ENCODE results near the gene MSI2. TPM values are rescaled to one million over a fixed set of nuclear protein-coding genes. Genes with fewer than 3 reads are reported as not detected.
A peak's percentile ranks its signal among the peaks of the same experiment; 100 is the strongest.

The MSI2 gene
- total and polyA plus RNA-seq, 8 donors, result 35.0 to 49.5 (median 47.5) TPM

DNA sequence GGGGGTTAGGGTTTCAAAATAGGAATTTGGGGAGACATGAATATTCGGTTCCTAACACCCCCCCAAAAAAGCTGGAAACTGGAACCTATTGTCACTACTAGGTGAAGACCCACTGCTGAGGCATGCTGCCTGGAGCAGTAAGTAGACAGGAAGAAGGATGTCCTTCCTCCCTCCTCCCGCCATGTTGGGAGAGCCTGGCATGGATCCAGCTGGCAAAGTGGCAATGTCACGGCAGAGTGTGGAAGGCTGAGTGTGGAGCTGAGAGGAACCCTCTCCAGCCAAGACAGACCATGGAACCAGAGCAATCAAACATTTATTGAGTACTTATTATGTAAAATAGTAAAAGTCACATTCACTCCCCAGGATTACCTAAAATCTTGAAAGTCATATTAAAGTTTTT is 439.7 kb downstream of the MSI2 start:
- Histone ChIP-seq H3K4me1 (peaks cover 0 to 3% of the 10 kb centered on the region in 2 donors), H3K27ac (no peak overlapping the region), H3K36me3 (no peaks in the 10 kb centered on the region), H3K4me3 (no peak overlapping the region), H3K27me3 (no peaks in the 10 kb centered on the region), H3K9me3 (no peaks in the 10 kb centered on the region)
- DNase-seq (no peak), ATAC-seq (no peak)
- TF ChIP-seq, protein P1, sequence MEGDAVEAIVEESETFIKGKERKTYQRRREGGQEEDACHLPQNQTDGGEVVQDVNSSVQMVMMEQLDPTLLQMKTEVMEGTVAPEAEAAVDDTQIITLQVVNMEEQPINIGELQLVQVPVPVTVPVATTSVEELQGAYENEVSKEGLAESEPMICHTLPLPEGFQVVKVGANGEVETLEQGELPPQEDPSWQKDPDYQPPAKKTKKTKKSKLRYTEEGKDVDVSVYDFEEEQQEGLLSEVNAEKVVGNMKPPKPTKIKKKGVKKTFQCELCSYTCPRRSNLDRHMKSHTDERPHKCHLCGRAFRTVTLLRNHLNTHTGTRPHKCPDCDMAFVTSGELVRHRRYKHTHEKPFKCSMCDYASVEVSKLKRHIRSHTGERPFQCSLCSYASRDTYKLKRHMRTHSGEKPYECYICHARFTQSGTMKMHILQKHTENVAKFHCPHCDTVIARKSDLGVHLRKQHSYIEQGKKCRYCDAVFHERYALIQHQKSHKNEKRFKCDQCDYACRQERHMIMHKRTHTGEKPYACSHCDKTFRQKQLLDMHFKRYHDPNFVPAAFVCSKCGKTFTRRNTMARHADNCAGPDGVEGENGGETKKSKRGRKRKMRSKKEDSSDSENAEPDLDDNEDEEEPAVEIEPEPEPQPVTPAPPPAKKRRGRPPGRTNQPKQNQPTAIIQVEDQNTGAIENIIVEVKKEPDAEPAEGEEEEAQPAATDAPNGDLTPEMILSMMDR (IDR thresholded peaks at IDR 0.05), result no peak
- intact Hi-C loops (cut with DNase I), result no loop called here

DNA sequence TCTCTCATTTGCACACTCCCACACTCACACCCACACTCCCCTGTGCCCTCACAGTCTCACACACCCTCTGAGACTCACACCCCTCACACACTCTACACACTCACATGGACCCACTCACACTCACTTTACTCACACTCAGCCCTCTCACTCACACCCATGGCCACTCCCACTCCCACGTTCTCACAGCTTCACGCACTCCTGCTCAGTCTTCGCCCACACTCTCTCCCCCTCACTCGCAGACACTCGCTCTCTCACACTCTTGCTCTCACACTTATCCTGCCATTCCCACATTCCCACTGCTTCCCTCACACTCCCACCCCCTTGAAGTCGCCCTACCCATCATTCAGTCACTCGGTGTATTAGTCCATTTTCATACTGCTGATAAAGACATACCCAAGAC is 440.9 kb downstream of the MSI2 start:
- ATAC-seq (no peak), DNase-seq (no peak)
- H3K36me3 ChIP-seq, result no peaks in the 10 kb centered on the region
- no peak overlapping the region for H3K4me3 ChIP-seq
- no peaks in the 10 kb centered on the region for H3K27me3 ChIP-seq
- peaks cover 0 to 3% of the 10 kb centered on the region in 2 donors for H3K4me1 ChIP-seq
- no peak overlapping the region for H3K27ac ChIP-seq
- intact Hi-C loops (cut with DNase I), result no loop called here
- TF ChIP-seq, protein P1 (IDR thresholded peaks at IDR 0.05), result no peak
- no peaks in the 10 kb centered on the region for H3K9me3 ChIP-seq

DNA sequence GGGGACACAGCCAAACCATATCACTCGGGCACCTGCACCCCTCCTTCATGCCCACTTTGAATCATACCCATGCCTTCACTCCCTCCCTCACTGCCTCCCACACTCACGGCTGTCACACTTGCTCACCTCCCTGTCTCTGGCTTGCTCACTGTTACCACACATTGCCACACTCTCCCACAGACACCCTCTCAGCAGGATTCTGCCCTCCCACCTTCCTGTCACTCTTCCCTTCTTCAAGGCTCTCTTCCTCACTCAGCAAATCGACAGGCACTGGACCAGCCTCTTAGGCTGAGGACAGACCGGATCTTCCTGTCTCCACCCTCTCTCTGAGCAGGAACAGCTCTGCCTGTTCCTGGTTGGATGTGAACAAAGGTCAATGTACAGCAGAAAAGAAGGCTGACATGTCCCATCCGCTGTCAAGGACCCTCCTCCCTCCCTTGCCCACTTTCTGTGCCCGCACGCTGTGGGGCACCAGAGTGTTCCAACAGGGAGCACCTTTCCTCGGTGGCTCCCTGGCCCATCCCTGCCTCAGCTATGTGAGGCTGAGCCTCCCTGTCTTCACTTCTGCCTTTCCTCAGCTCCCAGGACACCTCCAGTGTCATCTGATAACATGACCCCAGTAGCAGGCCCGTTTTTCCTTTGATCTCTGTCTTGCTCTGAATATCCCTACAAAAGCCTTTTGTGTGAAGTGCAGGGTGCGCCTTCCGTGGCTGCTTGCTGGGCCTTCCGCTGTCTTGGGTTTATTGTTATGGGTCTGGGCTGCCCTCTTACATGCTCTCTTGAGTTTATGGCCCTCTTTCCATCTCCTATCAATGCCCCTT is 441.8 kb downstream of the MSI2 start:
- no peak for ATAC-seq

GRCh38 chr17:57699751-57700219 is 443.5 kb downstream of the MSI2 start:
- H3K36me3 ChIP-seq, result no peaks in the 10 kb centered on the region
- H3K27me3 ChIP-seq, result no peaks in the 10 kb centered on the region
- DNase-seq (peak in 2 of 4 donors; percentile 61 to 74), ATAC-seq (no peak)
- intact Hi-C loops (cut with DNase I), result no loop called here
- no peaks in the 10 kb centered on the region for H3K9me3 ChIP-seq
- H3K4me3 ChIP-seq, result no peak overlapping the region
- no peak overlapping the region for H3K27ac ChIP-seq
- H3K4me1 ChIP-seq, result peaks cover 0 to 3% of the 10 kb centered on the region in 2 donors
- TF ChIP-seq, protein P1 (IDR thresholded peaks at IDR 0.05), result no peak

More for the DNA sequence above, 441.8 kb downstream of the MSI2 start:
- intact Hi-C loops (cut with DNase I), result no loop called here
- H3K4me3 ChIP-seq, result no peak overlapping the region
- TF ChIP-seq, protein P1 (IDR thresholded peaks at IDR 0.05), result no peak
- H3K9me3 ChIP-seq, result no peaks in the 10 kb centered on the region
- no peaks in the 10 kb centered on the region for H3K27me3 ChIP-seq
- no peaks in the 10 kb centered on the region for H3K36me3 ChIP-seq
- DNase-seq, result no peak
- peaks cover 0 to 3% of the 10 kb centered on the region in 2 donors for H3K4me1 ChIP-seq
- no peak overlapping the region for H3K27ac ChIP-seq

DNA sequence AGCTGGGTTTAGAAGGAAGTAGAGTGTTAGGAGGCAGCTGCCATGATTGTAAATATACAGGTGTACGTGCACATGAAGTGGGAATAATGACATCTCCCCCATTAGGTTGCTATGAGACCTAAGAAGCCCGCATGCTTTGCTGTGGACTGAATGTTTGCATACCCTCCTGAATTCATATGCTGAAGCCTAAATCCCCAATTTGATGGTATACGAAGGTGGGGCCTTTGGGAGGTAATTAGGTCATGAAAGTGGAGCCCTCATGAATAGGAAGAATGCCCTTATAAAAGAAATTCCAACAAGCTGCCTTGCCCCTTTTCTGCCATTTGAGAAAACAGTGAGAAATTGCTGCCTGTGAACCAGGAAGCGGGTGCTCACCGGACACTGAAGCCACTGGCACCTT is 444.8 kb downstream of the MSI2 start:
- H3K9me3 ChIP-seq, result no peaks in the 10 kb centered on the region
- no peaks in the 10 kb centered on the region for H3K36me3 ChIP-seq
- no peak overlapping the region for H3K4me3 ChIP-seq
- no peaks in the 10 kb centered on the region for H3K27me3 ChIP-seq
- TF ChIP-seq, protein P1 (IDR thresholded peaks at IDR 0.05), result no peak
- ATAC-seq, result no peak
- no peak for DNase-seq
- peaks cover 0 to 3% of the 10 kb centered on the region in 2 donors for H3K4me1 ChIP-seq
- intact Hi-C loops (cut with DNase I), result no loop called here
- no peak overlapping the region for H3K27ac ChIP-seq

Measured in left lung (tissue), 10 donors.